ENCODE measurements around the gene MYCBP.
"Not testable (repeated sequence)": the region's sequence is repeated elsewhere in the genome, so short reads cannot be mapped to it uniquely, and the experiment has no call there.

MYCBP gene, protein sequence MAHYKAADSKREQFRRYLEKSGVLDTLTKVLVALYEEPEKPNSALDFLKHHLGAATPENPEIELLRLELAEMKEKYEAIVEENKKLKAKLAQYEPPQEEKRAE

DNA sequence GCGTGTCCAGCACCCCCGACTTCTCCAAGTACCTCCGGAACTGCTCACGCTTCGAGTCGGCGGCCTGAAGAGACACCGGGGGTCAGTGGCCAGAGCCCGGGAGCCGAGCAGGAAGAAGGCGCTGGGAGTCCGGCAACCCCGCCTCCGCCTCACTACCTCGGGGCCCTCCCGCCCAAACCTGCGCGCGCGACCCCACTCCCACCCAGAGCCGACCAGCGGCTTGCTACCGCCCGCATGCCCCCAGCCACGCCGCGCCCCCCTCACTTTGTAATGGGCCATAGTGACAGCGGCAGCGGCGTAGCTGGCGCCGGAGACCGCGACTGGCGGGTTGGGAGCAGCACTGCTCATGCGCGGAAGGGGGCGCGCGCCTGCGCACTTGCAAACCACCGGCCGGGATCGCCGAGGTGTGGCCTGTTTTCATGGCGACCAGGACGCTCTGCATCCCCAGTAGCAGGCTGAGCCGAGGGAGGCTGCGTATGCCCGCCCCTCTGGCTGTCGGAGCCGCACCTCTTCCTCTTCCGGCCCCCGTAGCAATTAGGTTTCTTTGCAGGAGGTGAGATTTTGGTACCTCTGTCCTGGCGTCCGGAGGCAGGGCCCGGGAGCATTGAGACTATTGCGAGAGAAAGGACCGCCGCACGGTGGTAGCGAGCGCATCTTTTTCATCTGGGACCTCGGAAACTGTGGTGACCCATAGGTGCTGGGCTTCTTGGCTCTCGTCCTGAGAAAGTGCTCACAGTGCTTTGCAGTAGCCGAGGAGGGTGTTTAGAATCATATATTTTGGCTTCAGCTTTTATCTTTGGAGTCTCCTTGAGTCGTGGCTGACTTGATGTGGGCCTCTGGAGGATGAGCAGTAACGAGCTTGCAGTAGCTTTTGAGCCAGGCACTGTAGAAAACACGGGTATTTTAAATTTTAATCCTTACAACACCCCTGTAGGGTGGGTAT is at the start of gene MYCBP:
MYCBP (minus strand) TSS at position 322 of the 943 bp plus-strand sequence; CDS start at position 279, 43 bp downstream.
- DNase-seq, result peak; percentile 95

DNA sequence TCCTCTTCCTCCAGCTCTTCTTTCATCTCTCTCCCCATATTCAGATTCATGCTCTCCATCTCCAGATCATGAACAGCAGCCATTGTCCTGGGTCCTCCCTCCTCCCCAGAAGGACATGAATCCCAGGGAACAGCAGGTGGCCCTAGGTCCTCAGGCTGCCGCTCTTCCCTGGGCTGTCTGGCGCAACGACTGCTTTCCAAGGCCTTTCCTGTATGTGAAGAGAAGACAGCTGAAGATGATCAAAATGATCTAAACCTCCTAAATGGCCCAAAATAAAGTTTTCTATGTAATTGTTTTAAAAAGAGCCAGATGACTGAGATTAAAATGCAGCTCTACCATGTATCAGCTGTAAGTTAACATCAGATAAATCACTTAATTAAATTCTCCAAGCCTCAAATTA is 46.0 kb upstream of the MYCBP start:
- DNase-seq, result no peak

DNA sequence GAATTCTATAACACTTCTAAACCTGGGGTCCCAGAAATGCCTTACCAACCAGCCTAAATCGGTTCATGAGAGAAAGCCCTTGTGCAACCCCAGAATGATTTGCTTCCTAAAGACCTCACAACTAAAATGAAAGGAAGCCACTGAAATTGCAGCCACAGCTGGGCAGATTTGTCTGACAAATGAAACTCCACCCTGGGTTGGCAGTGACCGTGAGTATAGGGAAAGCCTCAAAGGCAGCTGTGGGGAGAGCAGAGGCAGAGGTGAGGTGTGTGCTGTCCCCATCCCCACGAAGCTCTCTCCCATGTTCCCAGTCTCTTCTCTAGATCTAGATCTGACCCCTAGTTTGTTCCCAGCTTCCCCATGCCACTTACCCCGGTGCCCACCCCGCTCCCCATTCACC is 45.4 kb upstream of the MYCBP start:
- no peak for DNase-seq

DNA sequence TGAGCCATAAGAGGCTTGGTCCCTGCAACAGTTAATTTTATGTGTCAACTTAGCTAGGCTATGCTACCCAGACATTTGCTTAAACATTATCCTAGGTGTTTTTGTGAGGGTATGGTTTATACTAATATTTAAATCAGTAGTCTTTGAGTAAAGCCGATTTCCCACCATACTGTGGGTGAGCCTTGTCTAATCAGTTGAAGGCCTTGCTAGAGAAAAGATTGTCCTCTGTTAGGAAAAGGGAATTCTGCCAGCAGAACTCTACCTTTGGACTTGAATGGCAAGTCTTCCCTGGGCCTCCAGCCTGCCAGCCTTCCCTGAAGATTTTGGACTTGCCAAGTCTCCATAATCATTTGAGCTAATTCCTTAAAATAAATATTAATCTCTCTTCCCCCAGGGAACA is 44.6 kb upstream of the MYCBP start:
- DNase-seq, result no peak

DNA sequence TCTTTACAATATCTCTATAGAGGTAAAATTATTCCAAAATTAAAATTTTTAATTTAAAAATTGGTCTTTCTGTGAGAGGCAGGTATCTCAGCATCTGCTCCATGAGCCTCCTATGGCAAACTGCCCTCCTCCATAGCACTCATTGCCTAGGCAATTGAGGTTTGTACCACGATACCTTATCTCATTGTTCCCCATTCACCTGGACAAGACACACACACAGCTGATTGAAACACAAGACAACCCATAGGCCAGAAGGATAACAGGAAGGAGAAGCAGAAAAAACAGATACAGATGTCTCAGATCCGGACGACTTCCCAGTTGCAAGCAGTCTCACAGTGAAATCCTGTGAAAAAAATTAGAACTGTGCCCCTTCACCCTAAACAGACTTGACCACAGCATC is 44.2 kb upstream of the MYCBP start:
- no peak for DNase-seq

DNA sequence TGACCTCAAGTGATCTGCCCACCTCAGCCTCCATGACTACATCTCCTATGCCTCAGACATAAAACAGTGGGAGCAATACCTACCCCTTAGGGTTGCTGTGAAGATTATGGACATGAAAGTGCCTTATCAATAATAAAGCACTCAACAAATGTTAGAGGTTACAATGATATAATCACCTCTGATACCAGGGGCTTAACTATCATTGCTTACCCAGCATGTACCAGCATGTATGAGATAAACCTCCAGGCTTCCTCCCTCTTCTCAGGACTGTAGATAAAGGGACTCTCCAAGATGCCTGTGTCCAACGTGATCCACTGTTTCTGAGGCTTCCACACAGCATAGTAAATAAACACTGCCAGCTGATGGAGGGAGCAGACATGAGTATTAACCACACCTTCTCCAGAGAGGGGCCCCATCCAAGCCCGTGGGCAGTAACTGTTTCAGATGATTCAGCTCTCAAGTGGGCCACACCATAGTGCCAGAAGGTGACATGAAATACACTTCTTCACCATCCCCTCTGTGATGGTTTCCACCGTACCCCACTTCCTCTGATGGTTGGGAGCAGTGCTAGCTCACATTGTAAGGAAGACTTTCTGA is 42.3 kb upstream of the MYCBP start:
- DNase-seq, result no peak

DNA sequence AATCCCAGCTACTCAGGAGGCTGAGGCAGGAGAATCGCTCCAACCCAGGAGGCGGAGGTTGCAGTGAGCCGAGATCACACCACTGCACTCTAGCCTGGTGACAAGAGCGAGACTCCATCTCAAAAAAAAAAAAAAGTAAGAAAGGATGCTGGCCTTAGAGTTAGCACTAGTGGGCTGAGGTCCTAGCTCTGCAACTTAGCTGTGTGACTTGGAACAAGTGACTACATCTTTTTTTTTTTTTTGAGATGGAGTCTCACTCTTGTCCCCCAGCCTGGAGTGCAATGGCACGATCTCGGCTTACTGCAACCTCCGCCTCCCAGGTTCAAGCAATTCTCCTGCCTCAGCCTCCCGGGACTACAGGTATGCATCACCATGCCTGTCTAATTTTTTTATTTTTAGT is 41.8 kb upstream of the MYCBP start:
- not testable (repeated sequence) for DNase-seq

DNA sequence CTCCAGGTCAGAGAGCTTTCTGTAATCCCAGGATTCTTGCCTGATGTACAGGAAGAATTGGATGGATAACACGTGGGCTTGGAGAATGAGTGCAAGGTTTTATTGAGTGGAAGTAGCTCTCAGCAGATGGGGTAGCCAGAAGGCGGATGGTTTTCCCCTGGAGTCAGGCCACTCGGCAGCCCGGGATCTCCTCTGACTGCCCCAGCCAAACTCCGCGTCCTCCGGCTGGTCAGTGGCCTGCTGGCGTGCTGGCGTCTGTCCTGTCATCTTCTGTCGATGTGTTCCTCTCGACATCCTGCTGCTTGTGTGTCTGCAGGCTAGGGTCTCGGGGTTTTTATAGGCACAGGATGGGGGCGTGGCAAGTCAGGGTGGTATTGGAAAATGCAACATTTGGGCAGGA is 35.7 kb upstream of the MYCBP start:
- DNase-seq, result no peak

DNA sequence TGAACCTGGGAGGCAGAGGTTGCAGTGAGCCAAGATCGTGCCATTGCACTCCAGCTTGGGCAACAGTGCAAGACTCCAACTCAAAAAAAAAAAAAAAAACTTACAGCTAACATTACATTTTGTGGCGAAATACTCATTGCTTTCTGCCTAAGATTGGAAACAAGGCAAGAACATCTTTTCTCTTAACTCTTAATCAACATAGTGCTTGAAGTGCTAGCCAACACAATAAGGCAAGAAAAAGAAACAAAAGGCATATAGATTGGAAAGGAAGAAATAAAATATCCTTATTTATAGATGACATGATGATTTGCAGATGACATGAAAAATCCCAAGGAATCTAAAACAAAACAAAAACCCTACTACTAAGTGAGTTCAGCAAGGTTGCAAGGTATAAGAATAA is 32.8 kb upstream of the MYCBP start:
- no peak for DNase-seq

DNA sequence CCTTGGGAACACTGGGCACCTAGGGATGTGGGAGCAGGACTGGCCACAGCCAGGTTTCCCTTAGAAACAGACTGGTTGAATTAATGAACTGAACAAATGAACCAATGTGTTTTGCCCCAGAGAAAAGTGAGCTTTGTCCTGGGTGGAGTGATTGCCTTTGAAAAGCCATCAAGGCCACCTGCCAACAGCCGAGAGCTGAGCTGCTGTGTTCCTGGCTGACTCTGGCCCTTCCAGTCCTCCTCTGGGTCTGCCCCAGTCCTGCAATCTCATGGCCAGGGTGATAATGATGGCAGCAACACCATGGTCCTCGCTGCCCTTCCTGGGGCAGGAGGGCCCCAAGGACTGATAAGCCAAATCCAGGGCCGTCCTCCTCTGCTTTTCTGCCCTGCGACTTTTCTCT is 26.4 kb upstream of the MYCBP start:
- no peak for DNase-seq

DNA sequence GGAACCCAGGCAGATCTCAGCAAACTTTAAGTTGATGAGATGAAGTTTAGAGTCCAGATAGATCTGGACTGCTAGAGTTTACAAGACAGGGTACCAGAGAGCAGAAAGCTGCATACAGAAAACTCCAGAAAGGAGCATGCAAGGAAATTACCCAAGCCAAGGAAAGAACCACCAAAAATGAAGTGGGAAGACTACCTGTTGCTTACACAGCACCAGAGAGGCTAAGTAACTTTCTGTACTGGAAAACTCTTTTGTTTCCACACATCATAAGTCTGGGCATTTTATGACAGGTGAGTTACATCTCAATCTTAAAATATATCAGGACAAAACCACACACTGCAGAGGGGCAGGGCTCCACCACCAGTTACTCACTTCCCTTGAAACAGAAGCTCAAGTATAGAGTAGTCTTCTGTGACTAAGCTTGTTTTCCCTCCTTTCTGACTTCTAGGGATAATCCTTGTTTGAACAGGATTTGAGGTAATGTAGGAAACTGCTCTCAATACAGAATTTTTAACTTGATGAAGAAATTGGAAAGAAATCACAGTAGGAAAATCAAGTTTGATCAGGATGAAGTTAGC is 25.6 kb upstream of the MYCBP start:
- DNase-seq, result no peak

DNA sequence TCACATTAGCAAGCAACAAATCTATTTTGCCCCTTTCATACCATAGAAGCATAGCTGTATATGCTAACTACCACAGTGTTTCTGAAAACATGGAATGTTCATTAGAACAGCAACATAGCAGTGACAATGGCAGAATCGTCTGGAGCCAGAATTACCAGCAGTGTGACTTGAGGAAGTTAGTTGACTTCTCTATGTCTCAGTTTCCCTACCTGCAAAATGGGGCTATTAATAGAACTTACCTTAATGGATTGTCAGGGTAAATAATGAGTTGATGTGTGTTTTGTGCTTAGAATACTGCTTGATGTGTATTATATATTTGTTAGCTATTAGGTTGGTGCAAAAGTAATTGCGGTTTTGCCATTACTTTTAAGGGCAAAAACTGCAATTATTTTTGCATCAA is 23.0 kb upstream of the MYCBP start:
- no peak for DNase-seq

DNA sequence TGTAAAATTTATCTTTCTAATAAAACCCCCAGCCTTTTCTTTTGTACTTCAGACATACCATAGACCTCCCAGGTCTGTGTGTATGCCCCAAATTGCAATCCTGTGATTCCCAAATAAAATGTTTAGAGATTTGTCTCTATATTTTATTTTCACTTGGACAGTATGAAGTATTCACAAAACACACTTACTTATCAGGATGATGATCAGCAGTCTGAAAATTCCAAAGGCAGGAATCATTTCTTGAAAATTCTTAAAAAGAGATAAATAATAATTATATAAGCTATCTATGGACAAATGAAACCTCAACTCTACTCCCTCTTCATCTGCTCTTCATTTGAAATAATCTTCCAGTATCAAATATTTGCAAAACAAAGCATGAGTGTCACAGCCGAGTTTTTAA is 19.8 kb upstream of the MYCBP start:
- no peak for DNase-seq

DNA sequence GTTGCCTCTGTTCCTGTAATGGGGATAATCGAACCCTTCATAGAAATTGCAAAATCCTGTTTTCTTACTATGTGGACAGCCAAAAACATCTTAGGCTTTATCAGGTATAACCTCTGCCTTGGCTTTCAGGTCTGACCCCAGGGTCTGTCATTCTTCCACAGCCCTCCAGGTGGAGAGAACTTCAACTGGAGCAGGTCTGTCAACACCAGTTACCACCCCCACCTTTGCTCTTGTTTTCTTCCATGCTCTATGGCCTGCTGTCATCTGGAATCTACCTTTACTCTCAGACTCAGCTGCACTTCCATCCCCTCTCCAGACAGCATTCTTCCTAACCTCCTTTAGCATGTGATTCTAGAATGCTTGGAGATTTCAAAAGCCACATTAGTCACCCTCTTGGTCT is 18.6 kb upstream of the MYCBP start:
- no peak for DNase-seq

DNA sequence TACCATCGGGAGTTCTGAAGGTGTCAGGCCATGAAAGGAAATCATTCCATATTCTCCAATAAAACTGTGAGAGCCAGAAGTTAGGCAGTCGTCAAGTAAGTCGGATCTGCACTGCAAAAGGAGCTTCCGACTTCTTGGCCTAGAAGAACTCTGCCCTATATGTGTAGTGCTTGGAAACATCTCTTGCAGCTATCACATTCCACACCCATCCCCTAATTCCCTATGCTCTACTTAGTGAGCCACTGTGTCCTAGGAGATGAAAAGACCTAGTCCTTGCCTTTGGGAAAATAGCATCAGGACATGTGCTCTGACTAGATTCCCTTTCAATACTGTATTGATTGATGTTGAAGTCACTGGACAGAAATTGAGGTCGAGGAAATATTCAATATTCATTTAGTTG is 16.4 kb upstream of the MYCBP start:
- no peak for DNase-seq

DNA sequence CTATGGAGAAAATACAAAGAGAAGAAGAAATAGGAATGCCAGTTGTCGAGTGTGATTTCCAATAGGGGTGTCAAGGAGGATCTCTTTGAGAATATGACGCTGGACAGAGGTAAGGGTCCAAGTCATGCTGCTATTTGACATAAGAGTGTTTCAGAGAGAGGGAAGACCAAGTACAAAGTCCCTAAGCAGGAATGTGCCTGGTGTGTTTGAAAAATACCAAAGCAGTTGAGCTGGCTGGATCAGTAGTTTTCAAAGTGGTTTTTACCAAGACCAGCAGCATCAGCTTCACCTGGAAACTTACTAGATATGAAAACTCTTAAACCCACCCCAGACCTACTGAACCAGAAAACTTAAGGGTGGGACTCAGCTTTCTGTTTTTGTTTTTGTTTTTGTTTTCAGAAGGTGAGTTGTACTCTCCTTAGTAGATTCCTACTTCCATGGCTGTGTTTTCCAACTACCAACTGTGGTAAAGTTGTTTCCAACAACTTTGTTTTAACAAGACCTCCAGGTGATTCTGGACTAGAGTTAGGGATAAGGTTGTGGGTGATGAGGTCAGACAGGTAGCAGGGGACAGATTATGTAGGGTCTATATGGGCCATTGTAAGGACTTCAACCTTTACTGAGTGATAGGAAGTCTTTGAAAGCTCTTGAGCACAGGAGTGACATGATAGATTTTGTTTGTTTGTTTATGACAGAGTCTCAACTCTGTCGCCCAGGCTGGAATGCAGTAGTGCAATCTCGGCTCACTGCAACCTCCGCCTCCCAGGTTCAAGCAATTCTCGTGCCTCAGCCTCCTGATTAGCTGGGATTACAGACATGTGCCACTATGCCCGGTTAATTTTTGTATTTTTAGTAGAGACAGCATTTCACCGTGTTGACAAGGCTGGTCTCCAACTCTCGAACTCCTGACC is 15.5 kb upstream of the MYCBP start:
- DNase-seq, result no peak

DNA sequence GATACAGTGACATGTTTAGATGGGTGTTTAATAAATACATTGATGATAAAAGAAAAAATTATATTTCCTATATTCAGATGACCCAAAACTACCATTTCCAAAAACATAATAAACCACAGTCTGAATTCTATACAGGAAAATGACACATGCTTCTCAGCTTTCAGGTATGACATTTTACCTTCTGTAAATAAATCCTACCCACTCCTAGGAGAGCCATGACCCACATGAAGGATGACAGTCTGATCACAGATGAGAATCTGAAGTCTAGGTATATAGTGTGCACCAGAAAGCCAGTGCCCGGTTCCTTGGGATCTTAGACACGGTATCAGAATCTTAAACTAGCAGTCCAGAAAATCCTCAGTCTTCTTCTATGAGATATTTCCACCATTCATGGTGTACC is 11.9 kb upstream of the MYCBP start:
- no peak for DNase-seq

DNA sequence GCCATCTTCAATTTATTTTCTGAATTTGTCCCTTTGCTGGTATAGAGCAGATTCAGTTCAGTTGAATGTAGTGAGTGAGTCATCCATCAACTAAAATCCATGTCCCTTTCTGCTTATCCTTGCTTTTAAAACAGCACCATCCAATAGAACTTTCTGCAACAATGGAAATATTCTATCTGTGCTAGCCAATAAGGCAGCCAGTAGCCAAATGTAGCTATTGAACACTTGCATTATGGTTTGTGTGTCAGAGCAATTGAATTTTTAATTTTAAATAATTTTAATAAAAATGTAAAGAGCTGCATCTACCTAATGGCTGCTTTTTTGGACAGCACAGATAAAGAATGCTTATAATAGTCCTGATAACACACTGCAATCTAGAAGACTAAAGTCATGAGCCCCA is 8.3 kb upstream of the MYCBP start, which contains the start of gene GJA9:
GJA9 (minus strand) TSS at position 101 of the 400 bp plus-strand sequence. CDS start 5,489 bp downstream, outside the sequence.
- DNase-seq, result no peak

DNA sequence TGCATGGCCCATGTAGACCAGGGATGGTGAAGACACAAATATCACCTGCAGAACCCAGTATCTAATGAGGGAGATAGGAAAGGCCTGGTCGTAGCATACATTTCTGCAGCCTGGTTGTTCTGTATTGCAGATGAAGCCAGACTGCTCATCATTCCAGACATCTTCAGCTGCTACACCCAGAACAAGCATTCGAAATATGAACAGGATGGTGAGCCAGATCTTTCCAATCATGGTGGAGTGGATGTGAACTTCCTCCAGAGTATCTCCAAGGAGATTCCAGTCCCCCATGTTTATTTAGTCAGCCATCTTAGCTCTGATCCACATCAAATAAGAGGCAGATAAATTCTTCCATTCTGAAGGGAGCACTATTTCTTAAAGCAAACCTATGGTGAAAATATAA is 2.7 kb upstream of the MYCBP start:
- no peak for DNase-seq

DNA sequence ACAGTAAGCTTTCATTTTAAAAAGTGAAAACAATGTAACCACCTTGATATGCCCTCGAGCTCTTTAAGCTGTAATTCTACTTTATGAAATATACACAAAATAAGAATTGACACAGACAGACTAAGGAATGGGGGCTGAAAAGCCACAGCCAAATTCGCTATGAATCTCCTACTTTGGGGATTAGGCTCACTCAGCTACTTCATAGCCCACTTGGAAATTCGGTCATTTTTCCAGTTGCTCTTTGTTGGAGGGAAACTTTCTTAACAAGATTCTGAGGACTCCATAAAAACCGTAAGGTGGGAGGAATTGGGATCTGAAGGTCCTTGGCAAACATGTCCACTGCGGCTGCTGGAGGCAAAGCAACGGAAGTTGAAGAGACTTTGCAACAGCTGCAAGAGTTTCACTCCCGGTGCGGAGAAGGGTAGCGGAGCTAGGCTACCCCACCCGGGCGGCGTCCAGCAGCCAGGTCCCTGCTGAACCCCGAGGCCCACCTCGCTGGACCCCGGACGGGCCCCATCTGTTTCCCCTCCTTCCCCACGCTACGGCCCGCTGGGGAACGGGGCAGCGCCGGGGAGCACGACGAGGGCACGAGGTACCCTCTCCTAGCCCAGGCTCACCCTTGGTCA is 634 bp downstream of the MYCBP start:
- peak; percentile 41 for DNase-seq

DNA sequence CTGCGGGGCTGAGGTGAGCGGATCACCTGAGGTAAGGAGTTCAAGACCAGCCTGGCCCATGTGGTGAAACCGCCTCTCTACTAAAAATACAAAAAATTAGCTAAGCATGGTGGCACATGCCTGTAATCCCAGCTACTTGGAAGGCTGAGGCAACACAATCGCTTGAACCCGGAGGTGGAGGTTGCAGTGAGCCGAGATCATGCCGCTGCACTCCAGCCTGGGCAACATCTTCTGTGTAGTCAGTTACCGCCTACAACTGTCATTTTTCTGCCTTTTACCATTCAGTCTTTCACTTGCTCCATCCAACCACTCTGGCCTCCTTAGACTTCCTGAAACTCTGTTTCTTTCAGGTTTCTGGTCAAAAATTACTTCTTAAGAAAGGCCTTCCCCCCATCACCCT is 2.2 kb downstream of the MYCBP start:
- no peak for DNase-seq

DNA sequence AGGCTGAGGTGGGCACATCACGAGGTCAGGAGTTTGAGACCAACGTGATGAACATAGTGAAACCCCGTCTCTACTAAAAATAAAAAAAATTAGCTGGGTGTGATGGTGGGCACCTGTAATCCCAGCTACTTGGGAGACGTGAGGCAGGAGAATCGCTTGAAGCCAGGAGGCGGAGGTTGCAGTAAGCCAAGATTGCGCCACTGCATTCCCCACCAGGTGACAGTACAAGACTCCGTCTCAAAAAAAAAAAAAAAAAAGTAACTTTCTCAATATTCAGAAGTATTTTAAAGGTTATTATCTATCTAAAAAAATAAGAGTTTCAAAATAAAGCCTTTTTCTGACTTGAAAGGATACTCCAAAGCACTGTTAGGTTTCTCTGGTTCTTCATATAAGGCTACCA is 5.9 kb downstream of the MYCBP start:
- DNase-seq, result no peak

All from inflammatory macrophage treated with lipopolysaccharide for 4 hours (primary cell).